ENCODE data around the gene NAT14. TPM values are rescaled to one million over a fixed set of nuclear protein-coding genes. Genes with fewer than 3 reads are reported as not detected.

The NAT14 gene
- 10.7 and 13.0 TPM in 2 replicates for total RNA-seq

GRCh38 chr19:55484593-55485438 lies at the start of gene NAT14:
TSS of gene NAT14 (plus strand) at chr19:55485188. CDS start at chr19:55485709, 521 bp downstream.

GRCh38 chr19:55443045-55443823 lies 41.8 kb upstream of the NAT14 start, which contains the start of gene SHISA7:
TSS of gene SHISA7 (minus strand) at chr19:55443300. CDS start at chr19:55442863, 437 bp downstream.

GRCh38 chr19:55461259-55461973 lies 23.6 kb upstream of the NAT14 start, which contains the start of gene ISOC2:
TSS of gene ISOC2 (minus strand) at chr19:55461642. CDS start at chr19:55456486, 5,156 bp downstream.

GRCh38 chr19:55464662-55465054 lies 20.3 kb upstream of the NAT14 start, which contains the start of gene C19orf85:
TSS of gene C19orf85 (minus strand) at chr19:55464751. CDS start at chr19:55464554, 197 bp downstream.

GRCh38 chr19:55476100-55476775 lies 8.8 kb upstream of the NAT14 start, which contains the start of gene ZNF628:
TSS of gene ZNF628 (plus strand) at chr19:55476617. CDS start at chr19:55479911, 3,294 bp downstream.

GRCh38 chr19:55487924-55488687 lies 3.1 kb downstream of the NAT14 start, which contains the start of gene SSC5D:
TSS of gene SSC5D (plus strand) at chr19:55488436. CDS start at chr19:55488590, 154 bp downstream.

Other genes starting within 250 kb of the NAT14 start
- gene PPP6R1, start 226.2 kb upstream of the NAT14 start, total RNA-seq, result 29.1 and 42.4 TPM in 2 replicates
- gene HSPBP1, start 205.1 kb upstream of the NAT14 start, total RNA-seq, result 21.9 and 33.4 TPM in 2 replicates
- gene BRSK1, start 201.2 kb upstream of the NAT14 start, total RNA-seq, result 6.1 and 10.2 TPM in 2 replicates
- not detected in 2 replicates for gene TMEM150B, start 159.8 kb upstream of the NAT14 start, total RNA-seq
- 2.2 and 12.2 TPM in 2 replicates for gene KMT5C, start 145.3 kb upstream of the NAT14 start, total RNA-seq
- not detected in 2 replicates for gene COX6B2, start 130.5 kb upstream of the NAT14 start, total RNA-seq
- not detected in 2 replicates for gene GARIN5B, start 121.9 kb upstream of the NAT14 start, total RNA-seq
- gene IL11, start 114.7 kb upstream of the NAT14 start, total RNA-seq, result 1.6 and 2.9 TPM in 2 replicates
- gene TMEM190, start 108.4 kb upstream of the NAT14 start, total RNA-seq, result not detected in 2 replicates
- gene TMEM238, start 100.9 kb upstream of the NAT14 start, total RNA-seq, result not detected in 2 replicates
- 461 and 521 TPM in 2 replicates for gene RPL28, start 99.3 kb upstream of the NAT14 start, total RNA-seq
- 40.5 and 48.0 TPM in 2 replicates for gene UBE2S, start 77.4 kb upstream of the NAT14 start, total RNA-seq
- gene SHISA7, start 41.9 kb upstream of the NAT14 start, total RNA-seq, result not detected in 2 replicates
- gene ISOC2, start 23.5 kb upstream of the NAT14 start, total RNA-seq, result 94.4 and 116 TPM in 2 replicates
- gene C19orf85, start 20.4 kb upstream of the NAT14 start, total RNA-seq, result not detected in 2 replicates
- gene ZNF628, start 8.6 kb upstream of the NAT14 start, total RNA-seq, result 2.4 and 12.8 TPM in 2 replicates
- 7.0 and 7.9 TPM in 2 replicates for gene SSC5D, start 3.2 kb downstream of the NAT14 start, total RNA-seq
- gene SBK2, start 51.9 kb downstream of the NAT14 start, total RNA-seq, result not detected in 2 replicates
- not detected in 2 replicates for gene SBK3, start 60.4 kb downstream of the NAT14 start, total RNA-seq
- gene ZNF579, start 95.7 kb downstream of the NAT14 start, total RNA-seq, result 4.5 and 6.5 TPM in 2 replicates
- gene FIZ1, start 114.3 kb downstream of the NAT14 start, total RNA-seq, result 2.6 and 7.6 TPM in 2 replicates
- gene ZNF524, start 115.1 kb downstream of the NAT14 start, total RNA-seq, result 5.4 and 8.1 TPM in 2 replicates
- 2.9 and 5.8 TPM in 2 replicates for gene ZNF865, start 120.5 kb downstream of the NAT14 start, total RNA-seq
- 2.9 and 6.1 TPM in 2 replicates for gene ZNF784, start 139.4 kb downstream of the NAT14 start, total RNA-seq
- 10.0 and 22.4 TPM in 2 replicates for gene ZNF580, start 155.8 kb downstream of the NAT14 start, total RNA-seq
- 20.0 and 43.3 TPM in 2 replicates for gene ZNF581, start 158.5 kb downstream of the NAT14 start, total RNA-seq
- gene CCDC106, start 163.0 kb downstream of the NAT14 start, total RNA-seq, result 8.5 and 20.3 TPM in 2 replicates
- 88.6 and 122 TPM in 2 replicates for gene U2AF2, start 169.8 kb downstream of the NAT14 start, total RNA-seq
- gene EPN1, start 190.0 kb downstream of the NAT14 start, total RNA-seq, result 128 and 139 TPM in 2 replicates